Measurements from ENCODE around the gene PNPO. TPM values are rescaled to one million over a fixed set of nuclear protein-coding genes. Genes with fewer than 3 reads are reported as not detected.

PNPO gene
- total RNA-seq, 2 experiments from 2014 or later: 30.9 to 36.5 TPM

DNA sequence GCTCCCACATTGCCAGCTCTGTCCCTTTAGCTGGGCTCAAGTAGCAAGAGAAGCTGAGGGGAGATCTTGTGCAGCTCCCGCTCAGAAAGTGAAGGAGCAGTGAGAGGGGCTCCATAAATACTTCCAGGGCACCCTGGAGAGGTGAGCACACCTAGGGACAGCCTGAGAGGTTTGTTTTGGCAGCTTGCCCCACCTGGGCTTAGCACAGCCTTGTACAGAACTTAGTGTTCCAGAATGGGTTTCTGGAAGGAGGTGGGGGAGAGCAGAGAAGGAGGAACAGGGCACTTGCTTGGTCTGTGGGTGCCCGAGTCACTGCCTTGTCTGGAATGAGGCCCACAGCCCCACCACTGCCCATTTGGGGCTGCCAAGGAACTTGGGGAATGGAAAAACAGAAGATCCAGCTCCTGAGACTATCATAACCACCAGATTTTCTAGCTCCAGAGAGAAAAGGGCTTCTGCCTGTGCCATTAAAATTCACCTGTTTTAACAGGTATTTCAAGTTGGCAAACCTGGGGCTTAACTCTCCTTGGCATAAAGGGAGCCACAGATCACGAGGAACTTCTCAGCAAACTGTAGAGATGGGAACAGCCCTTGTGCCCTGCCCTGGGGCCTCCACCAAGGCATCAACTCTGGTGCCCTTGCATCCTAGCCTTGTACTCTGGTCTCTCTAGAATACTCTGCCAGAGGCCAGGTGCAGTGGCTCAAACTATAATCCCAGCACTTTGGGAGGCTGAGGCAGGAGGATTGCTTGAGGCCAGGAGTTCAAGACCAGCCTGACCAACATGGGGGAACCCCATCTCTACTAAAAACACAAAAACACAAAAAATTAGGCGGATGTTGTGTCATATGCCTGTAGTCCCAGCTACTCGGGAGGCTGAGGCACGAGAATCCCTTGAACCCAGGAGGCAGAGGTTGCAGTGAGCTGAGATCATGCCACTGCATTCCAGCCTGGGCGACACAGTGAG is 14.4 kb downstream of the PNPO start:
- Mint-ChIP-seq H3K4me3 (no peak overlapping the region), H3K4me1 (no peaks in the 10 kb centered on the region), H3K27me3 (no peaks in the 10 kb centered on the region), H3K36me3 (ENCODE audit: low read depth) (no peaks in the 10 kb centered on the region), H3K9me3 (no peaks in the 10 kb centered on the region), H3K27ac (no peak overlapping the region)
- ChIA-PET POLR2A (no interaction called here), CTCF (interaction anchor here (0.6 to 10.1 kb wide), 4 partner anchors 7 to 14 kb away, joined by 4 to 142 read pairs (median 22); partner anchors contain the start of genes CDK5RAP3 and PNPO)
- no peak for DNase-seq

- ChIA-PET CTCF (interaction anchor here (0.6 to 5.9 kb wide), 7 partner anchors 9 to 1782 kb away, joined by 3 to 33 read pairs (median 4); partner anchors contain the start of gene CDK5RAP3), POLR2A (interaction anchor here (0.5 kb wide), 1 partner anchor 1695 kb away, joined by 3 read pairs; no protein-coding TSS in a partner anchor)
- no peak for DNase-seq
- Mint-ChIP-seq H3K4me3 (no peak overlapping the region), H3K9me3 (no peaks in the 10 kb centered on the region), H3K27me3 (no peaks in the 10 kb centered on the region), H3K27ac (no peak overlapping the region), H3K36me3 (ENCODE audit: low read depth) (no peaks in the 10 kb centered on the region), H3K4me1 (no peaks in the 10 kb centered on the region)
These were observed 15.6 kb downstream of the PNPO start for GRCh38 chr17:47956791-47957590.

- DNase-seq: no peak
- H3K27me3 Mint-ChIP-seq: no peaks in the 10 kb centered on the region
- no peaks in the 10 kb centered on the region for H3K4me1 Mint-ChIP-seq
- ChIA-PET POLR2A (no interaction called here), CTCF (interaction anchor here (0.6 to 5.9 kb wide), 7 partner anchors 10 to 1783 kb away, joined by 3 to 33 read pairs (median 4); partner anchors contain the start of gene CDK5RAP3)
- no peaks in the 10 kb centered on the region for H3K9me3 Mint-ChIP-seq
- no peaks in the 10 kb centered on the region for H3K36me3 Mint-ChIP-seq (ENCODE audit: low read depth)
- H3K27ac Mint-ChIP-seq: no peak within 1 kb of the TSS
- H3K4me3 Mint-ChIP-seq: no peak within 1 kb of the TSS
These were observed 16.5 kb downstream of the PNPO start, which contains the start of gene PRR15L for GRCh38 chr17:47957591-47958490. PRR15L (minus strand) TSS chr17:47957883; CDS start chr17:47953234, 4,649 bp downstream.

DNA sequence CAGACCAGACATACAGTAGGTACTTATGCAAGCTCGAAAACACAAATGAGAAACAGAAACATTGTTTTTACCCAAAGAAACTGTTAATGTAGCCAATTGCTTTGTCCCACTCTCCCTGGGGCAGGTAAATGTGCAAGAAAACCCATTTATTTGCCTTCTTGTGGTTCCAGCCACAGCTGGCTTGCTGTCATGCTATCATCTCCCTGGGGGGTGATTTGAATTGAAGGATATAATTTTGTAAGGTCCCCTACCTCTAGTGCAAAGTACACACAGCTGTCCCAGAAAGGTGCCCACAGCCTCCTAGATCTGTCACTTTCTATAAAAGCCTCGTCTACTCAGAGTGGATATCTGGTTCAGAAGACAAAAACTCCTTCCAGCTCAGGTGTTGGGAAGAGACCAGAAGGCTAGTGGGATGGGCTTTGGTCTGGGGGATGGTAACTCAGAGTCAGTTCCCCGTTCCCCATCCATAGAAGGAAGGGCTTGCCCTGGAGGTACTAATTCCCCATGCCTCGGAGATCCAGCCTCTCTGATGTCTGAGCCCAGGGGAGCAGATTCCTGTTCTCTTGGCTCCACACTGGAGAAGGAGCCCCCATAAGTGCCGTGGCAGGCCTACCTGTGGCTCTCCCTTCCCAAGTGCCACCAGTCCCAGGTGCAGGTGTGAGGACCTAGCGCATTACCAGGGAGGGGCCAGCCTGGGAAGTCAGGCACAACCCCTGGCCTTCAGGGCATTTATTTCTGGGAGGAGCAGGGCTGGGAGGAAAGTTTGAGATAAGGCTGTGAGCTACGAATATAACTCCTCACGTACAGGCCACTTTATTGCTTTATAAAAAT is 18.7 kb downstream of the PNPO start:
- ChIA-PET POLR2A (no interaction called here), CTCF (interaction anchor here (1.0 to 5.9 kb wide), 5 partner anchors 10 to 119 kb away, joined by 3 to 33 read pairs (median 5); partner anchors contain the start of genes CDK5RAP3, PNPO and SCRN2)
- H3K27me3 Mint-ChIP-seq: no peaks in the 10 kb centered on the region
- no peak overlapping the region for H3K27ac Mint-ChIP-seq
- no peak for DNase-seq
- no peaks in the 10 kb centered on the region for H3K9me3 Mint-ChIP-seq
- no peaks in the 10 kb centered on the region for H3K4me1 Mint-ChIP-seq
- no peak overlapping the region for H3K4me3 Mint-ChIP-seq
- H3K36me3 Mint-ChIP-seq (ENCODE audit: low read depth): no peaks in the 10 kb centered on the region

GRCh38 chr17:47961406-47961805 is 20.0 kb downstream of the PNPO start:
- DNase-seq: no peak
- no peaks in the 10 kb centered on the region for H3K4me1 Mint-ChIP-seq
- no peak overlapping the region for H3K27ac Mint-ChIP-seq
- H3K4me3 Mint-ChIP-seq: no peak overlapping the region
- H3K27me3 Mint-ChIP-seq: no peaks in the 10 kb centered on the region
- no peaks in the 10 kb centered on the region for H3K9me3 Mint-ChIP-seq
- H3K36me3 Mint-ChIP-seq (ENCODE audit: low read depth): no peaks in the 10 kb centered on the region
- ChIA-PET POLR2A (no interaction called here), CTCF (interaction anchor here (0.8 to 4.1 kb wide), 4 partner anchors 8 to 17 kb away, joined by 4 to 29 read pairs (median 7); partner anchors contain the start of gene CDK5RAP3)

DNA sequence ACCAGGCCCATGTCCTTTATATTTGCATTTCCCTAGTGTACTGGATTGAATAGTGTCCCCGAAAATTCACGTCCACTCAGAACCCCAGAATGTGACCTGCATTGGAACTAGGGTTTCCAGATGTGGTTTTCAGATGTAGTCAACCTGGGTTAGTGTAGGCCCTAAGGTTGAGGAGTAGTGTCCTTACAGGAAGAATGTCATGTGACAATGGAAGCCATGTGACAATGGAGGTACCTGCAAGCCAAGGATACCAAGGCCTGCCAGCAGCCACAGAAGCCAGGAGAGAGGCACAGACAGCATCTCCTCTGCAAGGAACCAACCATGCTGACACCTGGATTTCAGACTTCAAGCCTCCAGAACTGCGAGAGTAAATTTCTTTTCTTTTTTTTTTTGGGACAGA is 21.5 kb downstream of the PNPO start:
- no peaks in the 10 kb centered on the region for H3K36me3 Mint-ChIP-seq (ENCODE audit: low read depth)
- ChIA-PET CTCF (interaction anchor here (2.1 kb wide), 1 partner anchor 16 kb away, joined by 5 read pairs; no protein-coding TSS in a partner anchor), POLR2A (no interaction called here)
- DNase-seq: no peak
- H3K9me3 Mint-ChIP-seq: no peaks in the 10 kb centered on the region
- no peak overlapping the region for H3K4me3 Mint-ChIP-seq
- no peak overlapping the region for H3K27ac Mint-ChIP-seq
- no peaks in the 10 kb centered on the region for H3K4me1 Mint-ChIP-seq
- no peaks in the 10 kb centered on the region for H3K27me3 Mint-ChIP-seq

GRCh38 chr17:47964856-47965255 is 23.5 kb downstream of the PNPO start:
- H3K4me3 Mint-ChIP-seq: no peak overlapping the region
- H3K9me3 Mint-ChIP-seq: no peaks in the 10 kb centered on the region
- ChIA-PET CTCF (interaction anchor here (0.8 to 10.0 kb wide), 2 partner anchors 9 to 14 kb away, joined by 3 to 142 read pairs; no protein-coding TSS in a partner anchor), POLR2A (no interaction called here)
- peaks cover 2% of the 10 kb centered on the region for H3K27me3 Mint-ChIP-seq
- H3K4me1 Mint-ChIP-seq: peaks cover 2% of the 10 kb centered on the region
- no peak overlapping the region for H3K27ac Mint-ChIP-seq
- DNase-seq: no peak
- H3K36me3 Mint-ChIP-seq (ENCODE audit: low read depth): no peaks in the 10 kb centered on the region

DNA sequence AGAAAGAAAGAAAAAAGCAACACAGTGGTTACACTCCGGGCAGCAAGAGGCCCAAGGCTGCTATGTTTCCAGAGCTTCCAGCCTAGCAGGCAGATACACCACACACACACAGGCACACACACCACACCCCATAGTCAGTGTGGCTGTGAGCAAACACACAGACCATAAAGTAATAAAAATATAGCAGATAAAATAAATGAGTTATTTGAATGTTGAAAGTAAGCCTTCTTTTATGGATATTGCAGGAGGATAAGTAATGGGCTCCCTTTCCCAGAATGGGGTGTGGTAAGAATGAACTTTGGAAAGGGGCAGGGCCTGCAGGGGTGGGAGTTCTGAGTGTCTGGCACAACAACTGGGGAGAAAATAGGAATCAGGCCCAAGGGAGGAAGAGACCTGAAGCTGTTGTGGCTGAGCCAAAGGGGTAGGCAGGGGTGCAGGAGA is 24.7 kb downstream of the PNPO start:
- H3K36me3 Mint-ChIP-seq (ENCODE audit: low read depth): no peaks in the 10 kb centered on the region
- H3K9me3 Mint-ChIP-seq: no peaks in the 10 kb centered on the region
- POLR2A ChIA-PET: no interaction called here
- H3K4me1 Mint-ChIP-seq: peaks cover 12% of the 10 kb centered on the region
- H3K27ac Mint-ChIP-seq: no peak overlapping the region
- no peak for DNase-seq
- H3K27me3 Mint-ChIP-seq: peaks cover 2% of the 10 kb centered on the region
- no peak overlapping the region for H3K4me3 Mint-ChIP-seq
- CTCF ChIA-PET: interaction anchor here (10.0 kb wide), 1 partner anchor 15 kb away, joined by 142 read pairs; no protein-coding TSS in a partner anchor

GRCh38 chr17:47967607-47968252 is 26.4 kb downstream of the PNPO start:
- no peak overlapping the region for H3K4me3 Mint-ChIP-seq
- H3K36me3 Mint-ChIP-seq (ENCODE audit: low read depth): peaks cover 2% of the 10 kb centered on the region
- H3K27me3 Mint-ChIP-seq: peaks cover 2% of the 10 kb centered on the region
- POLR2A ChIA-PET: no interaction called here
- peaks cover 23% of the 10 kb centered on the region for H3K4me1 Mint-ChIP-seq
- H3K27ac Mint-ChIP-seq: peak overlapping the region; percentile 68
- no peak for DNase-seq
- CTCF ChIA-PET: interaction anchor here (0.7 to 10.0 kb wide), 4 partner anchors 10 to 116 kb away, joined by 3 to 142 read pairs (median 4); partner anchors contain the start of gene PRR15L
- no peaks in the 10 kb centered on the region for H3K9me3 Mint-ChIP-seq

DNA sequence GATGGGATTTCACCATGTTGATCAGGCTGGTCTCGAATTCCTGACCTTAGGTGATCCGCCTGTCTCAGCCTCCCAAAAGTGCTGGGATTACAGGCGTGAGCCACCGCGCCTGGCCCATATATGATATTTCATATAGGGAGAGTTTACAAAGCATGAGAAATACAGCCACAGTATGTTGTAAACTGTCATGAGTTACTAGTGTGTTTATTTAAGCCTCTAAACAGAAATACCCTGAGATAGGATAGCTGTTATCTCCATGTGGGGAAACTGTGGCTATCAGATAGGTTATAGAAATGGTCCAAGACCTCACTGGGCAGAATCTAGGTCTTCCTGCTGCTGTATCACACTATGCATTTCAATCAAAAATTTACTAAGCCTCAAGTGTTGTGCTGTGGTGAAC is 27.5 kb downstream of the PNPO start:
- ChIA-PET POLR2A (no interaction called here), CTCF (interaction anchor here (0.7 to 10.0 kb wide), 8 partner anchors 8 to 121 kb away, joined by 3 to 142 read pairs (median 12); partner anchors contain the start of gene PRR15L)
- Mint-ChIP-seq H3K27me3 (peaks cover 2% of the 10 kb centered on the region), H3K4me1 (peaks cover 30% of the 10 kb centered on the region), H3K4me3 (no peak overlapping the region), H3K36me3 (ENCODE audit: low read depth) (peaks cover 7% of the 10 kb centered on the region), H3K9me3 (no peaks in the 10 kb centered on the region), H3K27ac (no peak overlapping the region)
- no peak for DNase-seq
